GM12878 (cell line): Measurements from ENCODE around the gene LDB2.

Experiments
- ATF7 ChIP-seq: fragments of 450-650 bp; IDR thresholded peaks from 2 replicates; pipeline ENCODE4 v1.6.1; 2016; ENCODE audit warnings: low read depth, mild to moderate bottlenecking
- POLR2A ChIP-seq: IDR thresholded peaks from 2 replicates; pipeline ENCODE4 v1.6.1; 2011; ENCODE audit warnings: low read depth, mild to moderate bottlenecking, low read length
- TAF1 ChIP-seq: IDR thresholded peaks from 2 replicates; pipeline ENCODE4 v1.6.1; 2011; ENCODE audit warnings: mild to moderate bottlenecking, low read depth, low read length, borderline replicate concordance
- TF ChIP-seq, protein P1 (sequence below), 3 experiments: IDR thresholded peaks in 2 of 3; conservative IDR thresholded peaks in 1 of 3; 2 replicates each; pipeline ENCODE4 v1.5.1; 2011; ENCODE audit warnings: low read depth in 3 of 3, low read length in 3 of 3, mild to moderate bottlenecking in 3 of 3, control low read depth in 2 of 3, moderate library complexity in 2 of 3, inconsistent platforms in 1 of 3, mixed read lengths in 1 of 3; ENCODE audit not compliant: control insufficient read depth in 2 of 3, insufficient read depth in 1 of 3; ENCODE audit errors: extremely low read depth in 1 of 3

DNA sequence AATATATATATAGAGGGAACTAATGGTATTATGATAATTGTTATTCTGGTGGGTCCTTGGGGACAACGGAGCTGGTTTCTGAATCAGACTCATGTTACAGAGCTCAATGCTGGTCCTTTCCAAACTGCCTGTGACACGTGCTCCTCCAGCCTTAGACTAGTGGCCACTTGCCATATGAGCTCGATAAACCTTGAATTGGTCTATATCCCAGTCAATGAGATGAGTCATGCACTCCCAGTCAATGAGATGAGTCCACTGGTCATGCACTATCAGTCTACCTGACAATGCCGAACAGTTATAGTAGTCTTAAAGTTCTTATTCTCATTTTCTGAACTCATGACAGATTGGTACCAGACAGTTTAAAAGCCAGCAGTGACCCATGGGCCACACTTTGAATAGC lies 325.2 kb downstream of the LDB2 start:
- TF ChIP-seq, protein P1, sequence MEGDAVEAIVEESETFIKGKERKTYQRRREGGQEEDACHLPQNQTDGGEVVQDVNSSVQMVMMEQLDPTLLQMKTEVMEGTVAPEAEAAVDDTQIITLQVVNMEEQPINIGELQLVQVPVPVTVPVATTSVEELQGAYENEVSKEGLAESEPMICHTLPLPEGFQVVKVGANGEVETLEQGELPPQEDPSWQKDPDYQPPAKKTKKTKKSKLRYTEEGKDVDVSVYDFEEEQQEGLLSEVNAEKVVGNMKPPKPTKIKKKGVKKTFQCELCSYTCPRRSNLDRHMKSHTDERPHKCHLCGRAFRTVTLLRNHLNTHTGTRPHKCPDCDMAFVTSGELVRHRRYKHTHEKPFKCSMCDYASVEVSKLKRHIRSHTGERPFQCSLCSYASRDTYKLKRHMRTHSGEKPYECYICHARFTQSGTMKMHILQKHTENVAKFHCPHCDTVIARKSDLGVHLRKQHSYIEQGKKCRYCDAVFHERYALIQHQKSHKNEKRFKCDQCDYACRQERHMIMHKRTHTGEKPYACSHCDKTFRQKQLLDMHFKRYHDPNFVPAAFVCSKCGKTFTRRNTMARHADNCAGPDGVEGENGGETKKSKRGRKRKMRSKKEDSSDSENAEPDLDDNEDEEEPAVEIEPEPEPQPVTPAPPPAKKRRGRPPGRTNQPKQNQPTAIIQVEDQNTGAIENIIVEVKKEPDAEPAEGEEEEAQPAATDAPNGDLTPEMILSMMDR (IDR thresholded peaks at IDR 0.05 in 2 of 3, conservative IDR thresholded peaks at IDR 0.05 in 1 of 3; ENCODE audit: control insufficient read depth in 2 of 3, extremely low read depth in 1 of 3, insufficient read depth in 1 of 3, low read depth in 3 of 3, low read length in 3 of 3): no peak
- TF ChIP-seq TAF1 (no peak), ATF7 (no peak), POLR2A (no peak)
